MG63 (cell line): ENCODE results near the gene APRT. TPM values are rescaled to one million over a fixed set of nuclear protein-coding genes. Genes with fewer than 3 reads are reported as not detected.

ENCODE experiments used
- DNase-seq: peaks from one replicate; pipeline ENCODE4 v3.0.0-alpha.2; 2020
- H3K27me3 ChIP-seq: fragments of 250-450 bp; sonication (Bioruptor Pico); 2 replicates; pipeline ENCODE4 v1.5.1; 2020; ENCODE audit warnings: mild to moderate bottlenecking, moderate library complexity
- H3K36me3 ChIP-seq: fragments of 250-450 bp; sonication (Bioruptor Pico); 2 replicates; pipeline ENCODE4 v1.5.1; 2020; ENCODE audit warnings: mild to moderate bottlenecking, moderate library complexity
- H3K4me3 ChIP-seq: fragments of 250-450 bp; sonication (Bioruptor Pico); 2 replicates; pipeline ENCODE4 v1.5.1; 2020; ENCODE audit warnings: mild to moderate bottlenecking, moderate library complexity
- H3K9me3 ChIP-seq: fragments of 250-450 bp; sonication (Bioruptor Pico); 2 replicates; pipeline ENCODE4 v1.5.1; 2020; ENCODE audit warnings: mild to moderate bottlenecking, moderate library complexity
- total RNA-seq: library from RNA; depleted of rRNA; stranded (reverse); fragments of >200 nt; shearing (Covaris generic); gene quantifications from 2 replicates; pipeline ENCODE4 v1.2.3, GENCODE V29; 2014; ENCODE audit warnings: low replicate concordance; rRNA removed

The APRT gene, protein sequence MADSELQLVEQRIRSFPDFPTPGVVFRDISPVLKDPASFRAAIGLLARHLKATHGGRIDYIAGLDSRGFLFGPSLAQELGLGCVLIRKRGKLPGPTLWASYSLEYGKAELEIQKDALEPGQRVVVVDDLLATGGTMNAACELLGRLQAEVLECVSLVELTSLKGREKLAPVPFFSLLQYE
- 290 and 307 TPM in 2 replicates for total RNA-seq

DNA sequence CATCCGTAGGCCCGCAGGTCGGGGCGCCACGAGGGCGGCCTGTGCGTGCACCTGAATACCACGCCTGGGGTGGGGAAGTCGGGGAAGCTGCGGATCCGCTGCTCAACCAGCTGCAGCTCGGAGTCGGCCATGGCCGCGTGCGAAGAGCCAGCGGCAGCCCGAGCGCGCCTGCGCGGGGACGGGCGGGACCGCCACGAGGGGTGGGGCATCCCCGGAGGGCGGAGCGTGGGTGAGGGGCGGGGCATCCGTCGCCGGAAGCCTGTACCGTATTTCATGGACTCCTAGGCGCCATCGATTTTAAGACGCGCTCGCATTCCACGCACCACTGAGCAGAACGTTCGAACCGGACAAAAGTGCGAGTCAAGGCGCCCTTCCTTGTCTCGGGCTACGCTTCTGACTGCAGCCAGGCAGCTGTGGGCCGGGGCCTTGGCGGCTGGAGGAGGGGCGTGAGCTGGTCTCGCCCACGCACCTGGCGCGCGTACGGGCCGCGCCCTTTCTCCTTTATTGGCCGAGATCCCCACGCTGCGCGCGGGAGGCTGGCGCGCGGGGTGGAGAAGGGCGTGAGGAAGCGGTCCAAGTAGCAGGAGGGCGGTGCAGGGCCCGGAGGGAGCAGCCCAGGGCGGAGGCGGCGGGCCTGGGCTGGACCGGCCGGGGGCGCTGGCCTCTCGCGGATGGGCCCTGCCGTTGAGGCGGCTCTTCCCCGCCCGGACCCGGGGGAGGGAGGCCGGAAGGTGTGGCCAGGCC is at the start of gene APRT:
APRT (minus strand) TSS at position 160 of the 744 bp plus-strand sequence; CDS start at position 131, 29 bp downstream.
- Histone ChIP-seq H3K36me3 (peaks cover 26% of the 10 kb centered on the region), H3K9me3 (no peaks in the 10 kb centered on the region), H3K4me3 (peak within 1 kb of the TSS; percentile 75), H3K27me3 (no peaks in the 10 kb centered on the region)
- DNase-seq = peak; percentile 91

DNA sequence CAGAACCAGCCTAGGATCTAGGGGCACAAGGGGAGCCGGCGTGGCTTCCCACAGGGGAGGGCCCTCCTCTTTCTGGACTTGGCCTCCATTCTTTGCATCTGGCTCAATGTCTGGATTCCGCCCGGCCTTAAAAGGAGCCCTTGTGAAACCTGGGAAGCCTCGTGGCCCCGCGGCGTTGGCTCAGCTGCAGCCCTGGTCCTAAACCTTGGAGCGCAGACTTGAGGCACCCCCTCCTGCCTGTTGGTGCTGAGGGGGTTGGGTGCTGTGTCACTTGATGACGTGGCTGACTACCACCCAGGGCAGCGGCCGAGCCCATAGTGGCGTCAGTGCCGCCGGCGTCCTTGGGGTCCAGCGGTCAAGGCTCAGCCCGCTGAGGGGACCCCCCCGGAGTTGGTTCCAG is 49.6 kb upstream of the APRT start:
- Histone ChIP-seq H3K4me3 (no peak overlapping the region), H3K27me3 (no peaks in the 10 kb centered on the region), H3K36me3 (no peaks in the 10 kb centered on the region), H3K9me3 (no peaks in the 10 kb centered on the region)
- no peak for DNase-seq

DNA sequence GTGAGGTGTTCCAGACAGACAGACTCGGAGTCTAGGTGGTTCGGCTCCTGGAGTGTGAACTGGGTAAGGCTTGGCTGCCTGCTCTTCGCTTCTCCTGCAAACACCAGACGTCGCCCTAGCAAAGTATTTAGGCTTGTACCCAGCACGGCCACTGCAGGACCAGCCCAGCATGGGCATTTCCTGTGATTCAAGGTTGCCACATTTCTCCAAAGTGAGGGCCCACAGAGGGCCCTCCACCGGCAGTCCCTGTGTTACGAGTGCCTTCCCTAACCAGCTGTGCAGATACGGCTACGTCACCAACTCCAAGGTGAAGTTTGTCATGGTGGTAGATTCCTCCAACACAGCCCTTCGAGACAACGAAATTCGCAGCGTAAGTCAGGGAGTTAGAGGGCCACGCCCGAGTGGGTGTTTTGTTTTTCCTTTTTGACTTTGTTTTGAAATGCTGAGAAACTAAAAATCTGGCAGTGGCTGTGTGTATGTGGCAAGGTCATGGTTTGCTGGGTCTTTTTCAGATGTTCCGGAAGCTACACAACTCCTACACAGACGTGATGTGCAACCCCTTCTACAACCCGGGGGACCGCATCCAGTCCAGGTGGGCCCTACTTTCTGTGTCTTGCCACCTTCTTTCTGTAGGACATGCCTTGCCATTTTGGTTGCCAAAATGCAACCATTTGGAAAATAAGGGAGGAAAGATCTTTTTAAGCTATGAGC is 47.8 kb upstream of the APRT start:
- Histone ChIP-seq H3K27me3 (no peaks in the 10 kb centered on the region), H3K9me3 (no peaks in the 10 kb centered on the region), H3K4me3 (no peak overlapping the region), H3K36me3 (no peaks in the 10 kb centered on the region)
- DNase-seq = no peak

DNA sequence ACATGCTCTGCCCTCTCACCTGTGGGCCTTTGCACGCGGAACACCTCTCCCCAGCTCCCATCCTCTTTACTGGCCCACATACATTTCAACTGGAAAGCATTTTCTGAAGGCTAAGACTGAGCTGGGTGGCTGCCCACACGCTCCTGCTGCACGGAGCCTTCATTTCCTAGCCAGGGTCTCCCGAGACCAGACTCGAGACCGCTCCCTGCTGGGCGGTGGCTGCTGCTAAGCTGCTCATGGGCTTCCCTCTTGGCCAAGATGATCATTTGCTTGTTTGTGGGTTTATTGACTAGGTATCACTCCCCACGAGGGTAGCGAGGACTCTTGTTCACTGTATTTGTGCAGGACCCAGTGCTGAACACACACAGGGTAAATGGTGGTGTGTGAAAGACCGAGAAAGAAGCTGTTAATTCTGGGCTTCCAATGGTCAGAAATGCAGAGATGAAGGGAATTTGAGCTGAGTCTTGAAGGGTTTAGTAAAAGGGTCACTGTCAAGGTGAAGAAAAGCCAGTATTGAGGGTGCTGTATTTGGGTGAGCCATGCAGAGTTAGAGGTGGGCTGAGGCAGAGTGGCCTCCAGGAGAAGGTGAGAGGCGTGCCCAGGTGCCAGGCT is 46.1 kb upstream of the APRT start:
- no peaks in the 10 kb centered on the region for H3K27me3 ChIP-seq
- peak; percentile 68 for DNase-seq
- H3K36me3 ChIP-seq = no peaks in the 10 kb centered on the region
- peak overlapping the region; percentile 86 for H3K4me3 ChIP-seq
- no peaks in the 10 kb centered on the region for H3K9me3 ChIP-seq

DNA sequence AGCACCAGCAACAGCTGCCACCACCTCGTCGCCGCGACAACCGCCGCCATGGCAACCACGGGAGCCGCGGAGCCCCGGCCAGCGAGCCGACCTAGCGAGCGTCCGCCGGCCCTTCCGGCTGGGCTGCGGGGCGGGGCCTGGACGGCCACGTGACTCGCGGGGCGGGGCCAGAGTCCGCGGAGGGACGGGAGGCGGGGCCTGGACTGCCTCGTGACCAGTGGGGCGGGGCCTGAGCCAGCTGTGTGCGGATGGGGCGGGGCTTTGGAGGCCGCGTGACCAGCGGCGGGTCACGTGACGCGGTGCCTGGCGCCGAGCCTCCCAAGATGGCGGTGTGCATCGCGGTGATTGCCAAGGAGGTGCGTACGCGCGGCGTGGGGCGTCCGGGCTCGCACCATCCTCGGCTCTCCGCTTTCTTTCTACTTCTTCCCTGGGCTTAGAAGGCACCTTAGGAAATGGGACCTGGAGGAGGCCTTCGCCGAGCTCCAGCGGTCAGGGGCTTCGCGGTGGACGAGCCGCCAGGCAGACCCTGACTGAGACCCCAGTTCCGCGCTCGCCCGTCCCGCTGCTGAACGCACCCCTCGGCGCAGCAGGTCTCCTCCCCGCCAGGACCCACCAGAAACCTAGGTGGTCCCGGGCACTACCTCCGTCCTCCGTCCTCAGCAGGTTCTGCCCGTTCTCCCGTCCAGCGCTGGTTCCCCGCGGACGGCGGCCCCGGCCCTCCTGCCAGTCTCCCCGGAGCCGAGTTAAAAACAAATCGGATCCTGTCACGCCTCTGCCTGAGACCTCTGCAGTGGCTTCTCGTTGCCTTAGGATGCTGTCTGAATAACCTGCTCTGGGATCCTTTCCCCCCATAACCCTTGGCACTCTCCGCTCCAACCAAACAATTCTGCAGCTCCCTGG is 45.4 kb upstream of the APRT start, which contains the start of the genes GALNS and TRAPPC2L:
GALNS (minus strand) TSS at position 120 of the 900 bp plus-strand sequence; CDS start at position 50, 70 bp downstream.
TRAPPC2L (plus strand) TSS at position 300 of the 900 bp plus-strand sequence; CDS start at position 324, 24 bp downstream.
- DNase-seq = peak; percentile 84
- Histone ChIP-seq H3K9me3 (no peaks in the 10 kb centered on the region), H3K4me3 (peak within 1 kb of the TSS; percentile 86), H3K36me3 (no peaks in the 10 kb centered on the region), H3K27me3 (no peaks in the 10 kb centered on the region)

DNA sequence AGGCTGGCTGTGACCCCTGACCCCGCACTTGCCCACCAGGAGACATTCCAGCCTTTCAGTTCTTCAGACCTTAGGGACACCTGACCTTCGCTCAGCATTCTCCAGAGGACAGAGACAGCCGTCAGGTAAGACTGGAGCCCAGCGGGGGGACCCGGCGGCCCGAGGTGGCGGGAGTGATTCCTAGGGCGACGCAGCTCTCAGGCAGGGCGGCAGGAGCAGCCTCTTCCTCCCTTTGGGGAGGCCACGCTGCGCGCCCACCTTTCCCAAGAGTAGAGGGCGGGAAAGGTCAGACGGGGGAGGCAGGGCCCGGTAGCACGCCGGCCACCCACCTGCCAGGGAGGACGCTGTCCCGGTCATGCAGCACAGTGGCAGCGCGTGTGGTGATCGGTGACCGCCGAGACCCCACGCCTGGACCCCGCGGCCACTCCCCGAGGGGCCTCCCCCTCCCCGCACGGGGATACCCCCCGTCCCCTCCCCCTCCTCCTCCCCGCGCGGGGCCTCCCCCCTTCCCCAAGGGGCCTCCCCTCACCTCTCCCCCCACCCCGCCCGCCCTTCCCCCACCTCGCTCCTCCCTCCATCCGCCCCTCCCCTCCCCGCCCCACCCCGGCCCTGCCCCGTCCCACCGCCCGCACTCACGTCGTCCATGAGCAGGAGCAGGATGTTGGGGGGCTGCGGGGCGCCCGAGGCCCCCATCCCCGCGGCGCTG is 44.5 kb upstream of the APRT start:
- no peak for DNase-seq
- no peaks in the 10 kb centered on the region for H3K9me3 ChIP-seq
- H3K27me3 ChIP-seq = no peaks in the 10 kb centered on the region
- H3K4me3 ChIP-seq = peak overlapping the region; percentile 86
- no peaks in the 10 kb centered on the region for H3K36me3 ChIP-seq

DNA sequence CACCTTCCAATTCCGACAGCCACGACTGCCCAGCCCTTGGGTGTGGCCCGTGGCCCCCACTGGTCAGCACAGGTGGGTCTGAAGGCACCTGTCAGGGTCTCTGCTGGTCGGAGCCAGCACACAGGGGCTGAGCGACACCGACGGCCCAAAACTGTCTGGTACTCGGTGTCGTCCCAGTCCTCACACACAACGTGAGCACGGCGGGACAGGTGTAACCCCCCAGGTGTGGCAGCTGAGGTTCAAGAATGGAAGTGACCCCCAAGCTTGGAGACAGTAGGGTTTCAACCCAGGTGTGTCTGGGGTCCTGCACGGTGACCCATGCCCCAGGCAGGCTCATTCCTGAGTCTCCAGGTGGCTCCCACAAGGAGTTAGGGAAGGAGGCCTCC is 44.0 kb upstream of the APRT start:
- no peak for DNase-seq
- Histone ChIP-seq H3K36me3 (no peaks in the 10 kb centered on the region), H3K9me3 (no peaks in the 10 kb centered on the region), H3K27me3 (no peaks in the 10 kb centered on the region), H3K4me3 (no peak overlapping the region)

DNA sequence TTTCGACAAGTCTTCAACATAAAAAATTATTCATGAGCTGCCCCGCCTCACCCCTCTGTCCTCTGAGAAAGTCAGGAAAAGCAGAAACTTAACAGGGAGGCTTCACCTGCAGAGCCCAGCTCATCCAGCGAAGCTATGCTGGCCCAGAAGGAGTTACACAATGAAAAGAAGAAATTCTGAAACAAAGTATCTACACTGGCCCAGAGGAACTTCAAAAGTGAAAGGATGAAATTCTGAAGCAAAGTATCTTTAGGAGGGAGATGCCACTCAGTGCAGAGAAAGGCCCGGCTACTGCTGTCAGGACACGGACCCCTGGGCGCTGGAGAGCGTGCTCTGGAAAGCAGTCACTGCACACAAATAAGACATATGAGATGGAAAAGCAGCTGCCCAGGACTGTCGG is 43.4 kb upstream of the APRT start:
- Histone ChIP-seq H3K9me3 (no peaks in the 10 kb centered on the region), H3K4me3 (no peak overlapping the region), H3K36me3 (no peaks in the 10 kb centered on the region), H3K27me3 (no peaks in the 10 kb centered on the region)
- no peak for DNase-seq

DNA sequence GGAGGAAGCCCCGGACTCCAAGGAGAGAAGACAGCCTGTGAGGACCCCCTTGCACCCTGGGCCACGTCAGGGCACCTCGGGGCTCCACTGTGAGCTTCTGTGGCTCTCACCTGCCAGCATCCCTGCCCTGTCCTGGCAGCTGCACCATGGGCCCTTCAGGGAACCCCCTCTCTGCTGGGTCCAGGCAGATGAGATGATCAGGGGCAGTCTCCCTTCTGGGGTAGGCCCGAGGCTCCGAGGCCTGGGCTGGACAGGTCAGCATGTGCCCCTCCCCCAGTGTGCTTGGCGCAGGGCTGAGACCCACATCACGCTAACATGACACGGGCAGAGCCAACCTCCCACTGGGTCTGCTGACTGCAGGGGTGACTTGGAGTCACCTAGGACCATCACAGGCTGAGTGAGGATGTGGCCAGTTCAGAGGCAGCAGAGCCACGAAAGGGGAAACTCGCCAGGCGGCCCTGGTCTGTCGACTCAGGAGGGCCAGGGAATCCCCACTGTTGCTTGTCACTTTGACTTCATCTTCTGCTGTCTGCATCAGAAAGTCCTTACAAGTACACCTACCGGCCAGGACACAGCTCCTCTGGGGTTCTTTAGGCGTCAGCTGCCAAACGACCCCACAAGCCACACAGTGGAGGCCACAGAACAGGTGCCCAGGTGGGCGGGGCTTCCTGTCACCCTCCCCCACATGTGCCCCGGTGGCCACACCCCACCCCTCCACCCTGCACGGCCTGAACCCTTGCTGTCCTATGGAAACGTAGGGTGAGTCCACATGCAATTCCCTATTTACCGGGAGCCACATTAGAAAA is 42.8 kb upstream of the APRT start:
- no peaks in the 10 kb centered on the region for H3K9me3 ChIP-seq
- H3K4me3 ChIP-seq = no peak overlapping the region
- no peak for DNase-seq
- no peaks in the 10 kb centered on the region for H3K27me3 ChIP-seq
- H3K36me3 ChIP-seq = no peaks in the 10 kb centered on the region

DNA sequence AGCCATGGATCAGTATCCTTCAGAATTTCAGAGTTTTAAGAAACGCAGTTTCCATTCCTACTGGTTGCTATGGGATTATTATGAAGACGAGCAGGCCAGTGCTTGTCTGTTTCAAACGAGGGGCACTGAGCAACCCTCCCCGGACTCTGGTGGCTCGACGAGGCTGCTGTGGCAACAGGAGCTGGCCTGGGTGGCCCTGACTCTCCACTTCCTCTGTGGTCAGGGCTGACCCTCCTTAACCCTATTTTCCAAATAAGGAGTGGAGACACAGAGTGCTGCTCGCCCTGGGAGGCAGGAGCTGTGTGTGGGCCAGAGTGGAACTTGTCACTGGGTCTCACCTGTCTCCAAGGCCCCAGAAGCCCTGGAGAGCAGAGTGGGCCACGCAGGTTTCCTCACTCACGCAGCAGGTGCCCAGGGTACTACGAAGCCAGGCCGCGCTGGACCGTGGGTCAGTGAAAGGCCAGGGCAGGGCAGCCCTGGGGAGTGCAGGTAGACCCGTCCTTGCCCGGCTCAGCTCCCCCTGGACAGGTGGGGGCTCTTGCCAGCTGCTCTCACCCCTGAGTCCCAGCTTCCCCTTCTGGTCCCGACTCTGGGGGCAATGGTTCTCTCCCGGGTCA is 41.7 kb upstream of the APRT start:
- H3K36me3 ChIP-seq = no peaks in the 10 kb centered on the region
- DNase-seq = no peak
- H3K9me3 ChIP-seq = no peaks in the 10 kb centered on the region
- H3K4me3 ChIP-seq = no peak overlapping the region
- no peaks in the 10 kb centered on the region for H3K27me3 ChIP-seq

DNA sequence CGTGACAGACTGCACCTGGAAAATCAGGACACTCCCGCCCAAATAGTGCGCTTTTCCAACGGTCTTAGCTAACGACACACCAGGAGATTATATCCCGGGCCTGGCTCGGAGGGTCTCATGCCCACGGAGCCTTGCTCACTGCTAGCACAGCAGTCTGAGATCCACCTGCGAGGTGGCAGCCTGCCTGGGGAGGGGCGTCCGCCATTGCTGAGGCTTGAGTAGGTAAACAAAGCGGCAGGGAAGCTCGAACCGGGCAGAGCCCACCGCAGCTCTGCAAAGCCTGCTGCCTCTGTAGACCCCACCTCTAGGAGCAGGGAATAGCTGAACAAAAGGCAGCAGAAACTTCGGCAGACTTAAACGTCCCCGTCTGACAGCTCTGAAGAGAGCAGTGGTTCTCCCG is 39.9 kb upstream of the APRT start:
- Histone ChIP-seq H3K4me3 (no peak overlapping the region), H3K36me3 (no peaks in the 10 kb centered on the region), H3K9me3 (no peaks in the 10 kb centered on the region), H3K27me3 (no peaks in the 10 kb centered on the region)
- no peak for DNase-seq

DNA sequence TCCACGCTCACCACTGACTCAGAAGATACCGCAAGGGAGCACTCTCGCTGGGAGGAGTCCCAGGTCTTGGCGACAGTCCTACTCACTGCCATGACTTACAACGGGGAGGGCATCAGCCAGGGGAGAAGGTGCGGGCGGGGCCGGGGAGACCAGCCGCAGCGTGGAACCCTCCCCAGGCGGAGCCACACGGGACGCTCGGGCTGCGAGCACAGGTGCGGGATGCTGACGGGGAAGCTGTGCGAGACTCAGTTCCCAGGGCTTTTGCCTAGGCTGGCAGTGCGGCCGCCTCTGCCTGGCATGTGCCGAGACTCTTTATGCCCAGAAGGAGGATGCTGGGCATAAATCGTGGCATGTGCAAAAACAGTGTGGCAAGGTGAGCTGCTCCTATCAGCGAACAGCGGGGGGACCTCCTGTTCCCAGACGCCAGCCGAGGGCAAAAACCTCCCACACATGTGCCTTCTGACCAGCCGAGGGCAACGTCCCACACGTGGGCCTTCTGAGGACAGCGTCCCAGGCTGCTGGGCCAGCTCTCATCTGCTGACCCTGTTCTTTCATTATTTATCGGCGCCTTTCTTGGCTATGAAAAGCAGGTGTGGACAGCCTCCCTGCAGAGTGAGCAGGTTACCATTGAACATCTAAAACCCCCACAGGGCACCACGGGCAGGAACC is 38.9 kb upstream of the APRT start:
- H3K4me3 ChIP-seq = no peak overlapping the region
- no peak for DNase-seq
- no peaks in the 10 kb centered on the region for H3K9me3 ChIP-seq
- H3K27me3 ChIP-seq = no peaks in the 10 kb centered on the region
- H3K36me3 ChIP-seq = no peaks in the 10 kb centered on the region

DNA sequence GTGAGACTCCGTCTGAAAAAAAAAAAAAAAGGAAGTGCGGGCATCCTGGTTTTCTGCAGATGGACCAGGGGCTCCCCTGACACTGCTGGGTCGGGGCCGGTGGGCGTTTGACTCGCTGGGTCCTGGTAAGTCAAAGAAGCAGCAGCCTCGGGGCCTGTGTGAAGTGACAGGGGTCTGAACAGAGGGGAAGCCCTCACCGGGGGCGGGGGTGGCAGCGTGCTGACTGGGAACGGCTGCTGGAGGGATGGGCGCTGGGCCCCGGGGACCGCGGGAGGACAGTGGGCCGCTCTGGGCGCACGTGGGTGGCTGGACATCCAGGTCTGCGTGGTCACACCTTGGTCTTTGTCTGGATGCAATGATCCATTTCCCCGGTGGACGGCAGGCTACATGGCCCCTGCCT is 36.8 kb upstream of the APRT start:
- DNase-seq = no peak
- no peak overlapping the region for H3K4me3 ChIP-seq
- no peaks in the 10 kb centered on the region for H3K9me3 ChIP-seq
- no peaks in the 10 kb centered on the region for H3K27me3 ChIP-seq
- H3K36me3 ChIP-seq = no peaks in the 10 kb centered on the region

DNA sequence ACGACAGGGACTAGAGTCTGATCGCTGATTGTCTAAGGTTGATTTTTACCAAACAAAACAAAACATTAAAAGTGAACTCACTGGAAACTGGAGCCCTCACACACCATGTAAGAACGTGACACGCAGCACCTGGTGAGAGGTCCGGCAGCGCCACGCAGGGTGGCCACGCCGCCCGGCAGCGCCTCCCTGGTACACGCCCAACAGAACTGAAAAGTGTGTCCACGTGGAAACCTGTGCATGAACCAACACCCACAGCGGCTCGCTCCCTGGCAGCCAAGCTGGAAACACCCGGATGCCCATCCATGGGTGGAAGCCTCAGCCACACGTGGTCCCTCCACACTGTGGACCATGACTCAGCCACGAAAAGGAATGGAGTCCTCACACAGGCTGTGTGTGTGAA is 35.9 kb upstream of the APRT start:
- Histone ChIP-seq H3K4me3 (no peak overlapping the region), H3K36me3 (no peaks in the 10 kb centered on the region), H3K9me3 (no peaks in the 10 kb centered on the region), H3K27me3 (no peaks in the 10 kb centered on the region)
- no peak for DNase-seq
